ENCODE data around the gene PTPN3.

GRCh38 chr9:109372246-109372645, 125.9 kb downstream of the PTPN3 start:
- TF ChIP-seq EZH2 (IDR thresholded peaks at IDR 0.05) (no peak), FOXP2 (optimal IDR thresholded peaks at IDR 0.05; ENCODE audit: control extremely low read depth, extremely low read length, insufficient read depth) (no peak)

All from SK-N-MC (cell line).